Pulmonary artery endothelial cell (primary cell): Measurements from ENCODE around the gene RBM43. TPM values are rescaled to one million over a fixed set of nuclear protein-coding genes. Genes with fewer than 3 reads are reported as not detected.
"Not testable (repeated sequence)": the region's sequence is repeated elsewhere in the genome, so short reads cannot be mapped to it uniquely, and the experiment has no call there.

ENCODE experiments used
- DNase-seq: peaks from one replicate; pipeline ENCODE4 v3.0.0-alpha.2; 2011; ENCODE audit warnings: low read depth, low spot score
- total RNA-seq: library from RNA; depleted of rRNA; stranded (reverse); fragments of >200 nt; gene quantifications from 2 replicates; pipeline ENCODE4 v1.2.3, GENCODE V29; 2014

Gene RBM43
- total RNA-seq, 1 donor from 2014 or later = 4.3 TPM

GRCh38 chr2:151269798-151270568 is 8.3 kb upstream of the RBM43 start:
- DNase-seq = no peak

GRCh38 chr2:151268085-151268484 is 6.4 kb upstream of the RBM43 start:
- DNase-seq = no peak

GRCh38 chr2:151267537-151267936 is 5.9 kb upstream of the RBM43 start:
- no peak for DNase-seq

GRCh38 chr2:151265991-151266390 is 4.3 kb upstream of the RBM43 start:
- no peak for DNase-seq

GRCh38 chr2:151264157-151264825 is 2.6 kb upstream of the RBM43 start:
- DNase-seq = no peak

GRCh38 chr2:151262629-151263028 is 966 bp upstream of the RBM43 start:
- DNase-seq = no peak

- no peak for DNase-seq
Observed at GRCh38 chr2:151261977-151262291, 271 bp upstream of the RBM43 start.

GRCh38 chr2:151260573-151261230 is 961 bp downstream of the RBM43 start:
- DNase-seq = peak; percentile 4

- no peak for DNase-seq
Observed at GRCh38 chr2:151258121-151258520, 3.5 kb downstream of the RBM43 start.

- no peak for DNase-seq
Observed at GRCh38 chr2:151252646-151253045, 9.0 kb downstream of the RBM43 start.

- DNase-seq = no peak
Observed at GRCh38 chr2:151251012-151251411, 10.7 kb downstream of the RBM43 start.

- DNase-seq = no peak
Observed at GRCh38 chr2:151247432-151247831, 14.2 kb downstream of the RBM43 start.

GRCh38 chr2:151246152-151246551 is 15.5 kb downstream of the RBM43 start:
- DNase-seq = no peak

GRCh38 chr2:151243468-151243867 is 18.2 kb downstream of the RBM43 start:
- DNase-seq = no peak

GRCh38 chr2:151241224-151241623 is 20.4 kb downstream of the RBM43 start:
- no peak for DNase-seq

- DNase-seq = no peak
Observed at GRCh38 chr2:151240433-151240832, 21.2 kb downstream of the RBM43 start.

GRCh38 chr2:151239624-151240023 is 22.0 kb downstream of the RBM43 start:
- DNase-seq = no peak

- peak; percentile 24 for DNase-seq
Observed at GRCh38 chr2:151238527-151239487, 22.9 kb downstream of the RBM43 start.

- no peak for DNase-seq
Observed at GRCh38 chr2:151237422-151238025, 24.1 kb downstream of the RBM43 start.

GRCh38 chr2:151233760-151234159 is 27.9 kb downstream of the RBM43 start:
- DNase-seq = not testable (repeated sequence)

GRCh38 chr2:151233288-151233687 is 28.4 kb downstream of the RBM43 start:
- not testable (repeated sequence) for DNase-seq
